ENCODE measurements around the gene ITGB5. TPM values are rescaled to one million over a fixed set of nuclear protein-coding genes. Genes with fewer than 3 reads are reported as not detected.

The ITGB5 gene
- total RNA-seq, 1 experiment from 2014 or later = 132 TPM

DNA sequence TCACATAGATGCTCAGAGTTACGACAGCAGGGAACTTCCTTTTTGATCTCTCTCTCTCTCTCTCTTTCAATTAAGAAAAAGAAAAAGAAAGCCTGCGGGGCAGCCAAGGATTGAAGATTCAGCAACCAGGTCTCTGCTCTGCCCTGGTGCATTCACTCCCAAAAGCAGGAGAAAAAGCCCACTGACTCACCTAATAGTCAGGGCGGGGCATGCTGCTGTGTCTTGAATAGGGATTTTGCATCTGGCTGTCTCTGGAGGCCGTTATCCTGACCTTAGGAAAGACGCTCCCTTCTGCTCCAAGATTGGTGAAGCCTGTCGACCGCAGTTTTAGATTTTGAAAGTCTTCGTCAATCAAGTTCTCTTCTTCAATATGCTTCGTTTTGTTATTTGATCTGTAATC lies 20.8 kb upstream of the ITGB5 start:
- intact Hi-C loops (cut with micrococcal nuclease; ENCODE audit: unreplicated experiment) = no loop called here
- POLR2A ChIA-PET = no interaction called here
- Mint-ChIP-seq H3K27ac (ENCODE audit: unreplicated experiment) (no peak overlapping the region), H3K9me3 (ENCODE audit: unreplicated experiment) (no peaks in the 10 kb centered on the region), H3K4me1 (ENCODE audit: low read depth, unreplicated experiment) (no peaks in the 10 kb centered on the region), H3K36me3 (ENCODE audit: insufficient read depth, unreplicated experiment) (no peaks in the 10 kb centered on the region), H3K4me3 (ENCODE audit: unreplicated experiment) (no peak overlapping the region), H3K27me3 (ENCODE audit: insufficient read depth, unreplicated experiment) (no peaks in the 10 kb centered on the region)
- H3K36me3 ChIP-seq (ENCODE audit: control insufficient read depth, insufficient read depth, low read length) = no peaks in the 10 kb centered on the region
- no peaks in the 10 kb centered on the region for H3K4me1 ChIP-seq
- TF ChIP-seq CTCF (IDR thresholded peaks at IDR 0.05; ENCODE audit: insufficient read depth in 1 of 2, low read depth in 1 of 2, low read length in 1 of 2, severe bottlenecking in 1 of 2, unreplicated experiment in 1 of 2) = no peak
- no TSS peak for BruUV-seq (replicated peaks)
- H3K4me3 ChIP-seq (ENCODE audit: low read depth, low read length) = no peak overlapping the region
- no peak for DNase-seq
- no peaks in the 10 kb centered on the region for H3K27me3 ChIP-seq (replicated peaks; ENCODE audit: control insufficient read depth, insufficient read depth, low read length)
- CTCF ChIA-PET = no interaction called here
- H3K9me3 ChIP-seq = no peaks in the 10 kb centered on the region

- Mint-ChIP-seq H3K27me3 (ENCODE audit: insufficient read depth, unreplicated experiment) (no peaks in the 10 kb centered on the region), H3K4me1 (ENCODE audit: low read depth, unreplicated experiment) (no peaks in the 10 kb centered on the region), H3K27ac (ENCODE audit: unreplicated experiment) (no peak overlapping the region), H3K9me3 (ENCODE audit: unreplicated experiment) (no peaks in the 10 kb centered on the region), H3K4me3 (ENCODE audit: unreplicated experiment) (no peak overlapping the region), H3K36me3 (ENCODE audit: insufficient read depth, unreplicated experiment) (no peaks in the 10 kb centered on the region)
- intact Hi-C loops (cut with micrococcal nuclease; ENCODE audit: unreplicated experiment) = no loop called here
- no TSS peak for BruUV-seq (replicated peaks)
- Histone ChIP-seq H3K9me3 (no peaks in the 10 kb centered on the region), H3K4me3 (ENCODE audit: low read depth, low read length) (no peak overlapping the region), H3K27me3 (replicated peaks; ENCODE audit: control insufficient read depth, insufficient read depth, low read length) (no peaks in the 10 kb centered on the region), H3K4me1 (no peaks in the 10 kb centered on the region; the same call in none of the 2 replicates), H3K36me3 (ENCODE audit: control insufficient read depth, insufficient read depth, low read length) (no peaks in the 10 kb centered on the region)
- ChIA-PET POLR2A (no interaction called here), CTCF (no interaction called here)
- no peak for TF ChIP-seq CTCF (IDR thresholded peaks at IDR 0.05; ENCODE audit: insufficient read depth in 1 of 2, low read depth in 1 of 2, low read length in 1 of 2, severe bottlenecking in 1 of 2, unreplicated experiment in 1 of 2)
- no peak for DNase-seq
Observed at GRCh38 chr3:124904835-124905492, 17.8 kb upstream of the ITGB5 start.

DNA sequence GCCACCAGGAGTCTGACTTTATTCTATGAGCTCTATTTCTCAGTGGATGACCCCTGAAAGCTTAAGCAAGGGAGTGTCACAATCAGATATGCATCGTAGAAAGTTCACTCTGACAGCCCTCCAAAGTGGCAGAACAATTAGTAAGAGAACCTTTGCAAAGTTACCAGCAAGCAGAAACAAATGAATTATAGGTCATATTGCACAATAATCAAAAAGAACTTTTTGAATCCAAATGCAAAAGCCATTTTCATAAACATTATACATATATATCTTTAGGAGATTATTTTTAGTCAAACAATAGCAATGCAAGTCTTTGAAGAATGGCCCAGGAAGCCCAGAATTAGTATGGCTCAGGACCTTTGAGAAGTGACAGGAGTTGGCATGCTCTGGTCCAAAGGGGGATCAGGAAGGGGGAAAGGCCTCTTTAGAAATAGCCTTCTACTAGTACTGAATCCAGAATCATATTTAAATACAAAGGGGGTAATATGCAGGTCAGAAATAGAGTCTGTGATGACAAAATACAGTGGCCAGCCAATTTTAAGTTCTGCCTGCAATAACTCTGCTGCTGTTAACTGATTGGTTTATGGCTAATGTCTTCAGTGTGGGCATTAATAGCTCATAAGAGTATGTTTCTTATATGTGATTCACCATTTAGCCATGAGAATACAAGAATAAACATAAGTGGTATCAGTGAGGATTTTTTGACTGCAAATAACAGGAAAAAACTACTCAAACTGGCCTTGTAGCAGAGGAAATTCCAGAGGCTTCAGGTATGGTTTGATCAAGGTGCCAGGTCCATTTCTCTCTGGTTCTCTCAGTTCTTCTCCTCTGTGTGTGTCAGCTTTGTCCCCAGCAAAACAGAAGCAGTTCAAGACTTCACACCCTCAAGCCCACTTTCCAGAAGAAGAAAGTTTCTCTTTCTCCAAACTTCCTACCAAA lies 17.0 kb upstream of the ITGB5 start:
- H3K27ac Mint-ChIP-seq (ENCODE audit: unreplicated experiment) = no peak overlapping the region
- intact Hi-C loops (cut with micrococcal nuclease; ENCODE audit: unreplicated experiment) = no loop called here

More for the DNA sequence above, 17.0 kb upstream of the ITGB5 start:
- ChIA-PET POLR2A (no interaction called here), CTCF (interaction anchor here (0.6 kb wide), 1 partner anchor 79 kb away, joined by 3 read pairs; no protein-coding TSS in a partner anchor)
- TF ChIP-seq CTCF (IDR thresholded peaks at IDR 0.05; ENCODE audit: insufficient read depth in 1 of 2, low read depth in 1 of 2, low read length in 1 of 2, severe bottlenecking in 1 of 2, unreplicated experiment in 1 of 2) = no peak
- Histone ChIP-seq H3K4me1 (no peaks in the 10 kb centered on the region; the same call in none of the 2 replicates), H3K36me3 (ENCODE audit: control insufficient read depth, insufficient read depth, low read length) (no peaks in the 10 kb centered on the region), H3K9me3 (no peaks in the 10 kb centered on the region), H3K27me3 (replicated peaks; ENCODE audit: control insufficient read depth, insufficient read depth, low read length) (no peaks in the 10 kb centered on the region), H3K4me3 (ENCODE audit: low read depth, low read length) (no peak overlapping the region)
- H3K4me3 Mint-ChIP-seq (ENCODE audit: unreplicated experiment) = no peak overlapping the region
- H3K4me1 Mint-ChIP-seq (ENCODE audit: low read depth, unreplicated experiment) = no peaks in the 10 kb centered on the region
- no TSS peak for BruUV-seq (replicated peaks)
- no peaks in the 10 kb centered on the region for H3K27me3 Mint-ChIP-seq (ENCODE audit: insufficient read depth, unreplicated experiment)
- no peak for DNase-seq
- no peaks in the 10 kb centered on the region for H3K36me3 Mint-ChIP-seq (ENCODE audit: insufficient read depth, unreplicated experiment)
- no peaks in the 10 kb centered on the region for H3K9me3 Mint-ChIP-seq (ENCODE audit: unreplicated experiment)

All from Caco-2 (cell line).